ENCODE results near the gene IL1RL1.

The IL1RL1 gene

DNA sequence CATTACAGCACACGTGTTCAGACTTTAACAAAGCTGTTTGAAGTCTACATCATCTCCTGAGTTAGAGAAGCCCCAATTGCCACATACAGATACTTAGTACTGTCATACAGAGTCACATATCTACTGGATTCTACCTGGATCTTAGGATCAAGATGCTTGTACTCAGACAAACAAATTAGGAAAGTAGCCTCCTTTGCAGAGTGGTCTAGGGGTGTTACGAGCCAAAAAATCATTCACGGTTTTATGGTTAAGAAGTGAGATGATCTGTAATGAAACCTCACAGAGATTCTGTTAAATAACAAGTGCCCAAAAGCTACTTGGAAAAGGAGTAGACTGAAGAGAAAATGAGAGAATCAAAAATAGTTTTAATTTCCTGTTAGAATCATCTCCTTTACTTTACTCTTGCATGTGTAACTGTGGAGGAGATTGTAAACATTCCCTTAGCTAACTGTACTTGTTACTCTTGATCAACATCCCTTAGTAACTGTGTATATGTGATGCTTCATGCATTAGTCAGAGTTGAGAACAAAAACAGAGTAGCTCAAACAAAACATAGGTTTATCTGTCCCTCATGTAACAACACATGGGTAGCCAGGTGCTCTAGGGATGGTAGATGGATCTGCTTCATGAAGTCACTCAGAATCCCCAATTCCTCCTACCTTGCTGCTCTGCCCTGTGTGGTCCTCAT lies 16.4 kb upstream of the IL1RL1 start:
- no peak for DNase-seq

DNA sequence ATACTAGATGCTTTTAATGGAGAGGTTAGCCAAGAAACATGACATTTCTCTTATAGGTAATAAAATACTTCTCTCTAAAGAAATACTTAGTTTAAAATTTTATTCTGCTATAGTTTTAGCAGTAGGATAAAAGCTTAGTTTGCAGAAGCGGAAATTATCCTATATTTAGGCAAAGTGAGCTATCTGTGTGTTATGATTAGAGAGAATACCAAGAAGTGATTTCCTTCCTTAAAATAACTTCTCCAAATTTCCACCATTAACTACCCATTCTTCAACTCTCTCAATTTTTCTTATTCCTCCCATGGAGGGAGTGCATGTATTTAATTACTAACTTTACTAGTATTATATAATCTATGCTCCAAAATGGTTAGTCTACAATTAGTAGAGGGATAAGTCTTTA lies 15.8 kb upstream of the IL1RL1 start:
- no peak for DNase-seq

- no peak for DNase-seq
Observed at GRCh38 chr2:102296449-102296848, 14.9 kb upstream of the IL1RL1 start.

GRCh38 chr2:102297891-102298290 lies 13.5 kb upstream of the IL1RL1 start:
- no peak for DNase-seq

GRCh38 chr2:102301867-102302362 lies 9.4 kb upstream of the IL1RL1 start:
- DNase-seq = peak; percentile 67 to 69

DNA sequence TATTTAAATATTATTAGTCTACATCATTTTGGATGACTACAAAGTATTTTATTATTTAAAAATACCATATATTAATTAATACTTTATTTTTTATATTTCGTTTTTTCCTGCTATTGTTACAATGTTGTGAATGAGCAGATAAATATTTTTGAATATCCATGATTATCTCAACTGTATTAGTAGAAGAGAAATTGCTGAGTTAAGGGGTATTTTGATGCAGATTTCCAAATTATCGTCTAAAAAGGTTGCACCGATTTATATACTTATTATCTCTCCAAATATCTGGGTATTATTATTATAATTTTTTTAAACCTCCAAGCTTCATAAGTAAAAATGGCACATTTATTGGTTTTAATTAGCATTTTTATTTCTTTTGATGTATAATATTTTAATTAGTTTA lies 8.9 kb upstream of the IL1RL1 start:
- no peak for DNase-seq

GRCh38 chr2:102303589-102303988 lies 7.8 kb upstream of the IL1RL1 start:
- no peak for DNase-seq

DNA sequence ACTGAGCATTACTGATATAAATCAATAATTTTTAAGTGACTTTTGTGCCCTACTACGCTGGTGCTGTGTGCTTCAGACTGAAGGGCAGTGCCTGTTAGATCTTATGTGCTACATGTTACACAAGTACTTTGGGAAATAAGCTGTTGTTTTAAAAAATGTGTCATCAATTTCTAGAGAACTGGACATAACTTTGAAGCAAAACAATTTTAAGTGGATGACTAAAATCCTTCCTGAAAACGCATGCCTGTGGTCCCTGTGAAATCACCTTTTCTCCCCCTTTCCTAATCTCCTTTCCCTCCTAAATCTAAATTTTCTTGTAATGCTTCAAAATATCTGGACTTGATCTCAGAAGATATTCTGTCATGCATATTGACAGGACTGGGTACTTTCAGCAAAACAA lies 7.1 kb upstream of the IL1RL1 start:
- no peak for DNase-seq

GRCh38 chr2:102304711-102305611 lies 6.4 kb upstream of the IL1RL1 start:
- peak; percentile 54 to 60 for DNase-seq

- no peak for DNase-seq
Observed at GRCh38 chr2:102306125-102306524, 5.2 kb upstream of the IL1RL1 start.

- DNase-seq = no peak
Observed at GRCh38 chr2:102313025-102313424, 1.7 kb downstream of the IL1RL1 start.

- DNase-seq = no peak
Observed at GRCh38 chr2:102313471-102313870, 2.1 kb downstream of the IL1RL1 start.

- no peak for DNase-seq
Observed at GRCh38 chr2:102313950-102314349, 2.6 kb downstream of the IL1RL1 start.

DNA sequence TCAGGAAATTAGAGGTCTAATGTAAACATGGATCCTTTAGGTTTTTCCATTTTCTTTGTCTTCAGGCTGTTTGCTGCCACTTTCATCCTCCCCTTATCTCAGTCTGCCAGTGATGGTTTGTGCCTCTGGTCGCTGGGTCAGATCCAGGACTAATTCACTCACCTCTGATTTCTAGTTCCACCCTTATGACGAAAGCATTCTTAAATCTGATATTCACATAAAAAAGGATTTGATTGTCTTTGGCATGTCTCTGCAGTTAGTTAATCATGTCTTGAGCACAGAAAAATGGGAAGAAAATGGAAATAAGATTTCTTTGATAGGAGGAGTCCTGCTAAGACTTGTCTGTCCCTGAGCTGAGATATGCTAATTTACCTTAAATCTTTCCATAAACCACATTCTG lies 4.6 kb downstream of the IL1RL1 start:
- DNase-seq = no peak

DNA sequence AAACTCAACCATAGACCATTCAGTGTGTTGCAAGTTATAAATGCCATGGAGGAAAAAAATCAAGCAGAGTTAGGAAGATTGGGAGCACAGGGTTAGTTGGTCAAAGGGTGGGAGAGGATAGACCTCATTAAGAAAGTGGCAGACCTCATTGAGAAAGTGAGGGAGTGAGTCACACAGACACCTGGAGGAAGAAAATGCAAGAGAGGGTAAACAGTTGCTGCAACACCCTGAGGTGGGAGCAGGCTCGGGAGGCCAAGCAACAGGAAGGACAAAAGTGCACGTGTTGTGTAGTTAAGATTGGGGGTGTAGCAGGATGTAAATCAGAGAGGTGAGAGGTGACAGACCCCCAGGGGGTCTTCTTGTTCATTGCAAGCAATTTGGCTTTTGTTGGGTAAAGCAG lies 6.4 kb downstream of the IL1RL1 start:
- no peak for DNase-seq

DNA sequence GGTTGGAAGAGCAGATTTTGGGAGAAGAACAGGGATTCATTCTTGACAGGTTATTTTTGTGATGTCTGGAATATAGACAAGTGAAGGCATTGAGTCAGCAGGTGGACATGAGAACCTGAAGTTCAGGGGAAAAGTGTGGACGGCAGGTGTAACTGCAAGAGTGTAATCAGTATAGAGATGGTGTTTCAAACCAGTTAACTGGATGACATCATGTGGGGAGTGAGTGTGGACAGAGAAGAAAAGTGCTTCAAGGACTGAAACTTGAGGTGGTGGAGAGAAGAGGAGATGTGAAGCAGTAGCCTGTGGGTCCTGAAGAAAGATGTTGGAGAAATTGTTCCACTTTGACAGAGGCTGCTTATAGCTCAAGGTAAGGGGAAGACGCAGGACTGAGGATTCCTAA lies 7.1 kb downstream of the IL1RL1 start:
- DNase-seq = no peak

DNA sequence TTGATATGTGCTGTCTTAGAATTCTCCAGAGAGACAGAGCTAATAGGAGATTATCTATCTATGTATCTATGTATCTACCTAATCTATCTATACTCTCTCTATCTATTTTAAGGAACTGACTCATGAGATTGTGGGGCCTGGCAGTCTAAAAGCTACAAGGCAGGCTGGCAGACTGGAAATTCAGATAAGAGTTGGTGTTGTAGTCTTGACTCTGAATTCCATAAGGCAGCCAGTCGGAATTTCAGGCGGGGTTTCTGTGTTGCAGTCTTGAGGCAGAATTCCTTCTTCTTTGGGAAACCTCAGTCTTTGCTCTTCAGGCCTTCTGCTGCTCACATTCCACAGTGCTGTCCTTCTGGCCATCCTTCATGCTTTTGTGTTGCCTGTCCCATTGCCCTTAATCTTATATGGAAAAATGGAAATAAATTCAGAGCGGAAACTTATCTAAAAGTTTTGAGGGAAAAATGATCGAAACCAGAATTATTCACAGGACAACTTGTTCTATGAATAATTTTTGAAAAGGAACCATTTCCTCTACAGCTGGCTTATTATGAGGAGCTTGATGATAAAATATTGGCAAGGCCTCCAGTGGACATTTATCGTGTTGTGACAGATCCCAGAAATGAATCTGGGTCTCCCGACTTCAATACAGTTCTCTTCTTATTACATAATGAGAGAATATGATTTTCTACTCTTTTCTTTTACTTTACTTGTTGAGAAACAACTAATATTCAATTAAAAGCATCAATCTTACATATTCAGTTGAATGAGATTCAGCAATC lies 10.8 kb downstream of the IL1RL1 start:
- no peak for DNase-seq

GRCh38 chr2:102324914-102325313 lies 13.6 kb downstream of the IL1RL1 start:
- DNase-seq = peak in 1 of 2 experiments; percentile 41

GRCh38 chr2:102331311-102331980 lies 20.1 kb downstream of the IL1RL1 start:
- DNase-seq = no peak

- DNase-seq = no peak
Observed at GRCh38 chr2:102334486-102334885, 23.1 kb downstream of the IL1RL1 start.

DNA sequence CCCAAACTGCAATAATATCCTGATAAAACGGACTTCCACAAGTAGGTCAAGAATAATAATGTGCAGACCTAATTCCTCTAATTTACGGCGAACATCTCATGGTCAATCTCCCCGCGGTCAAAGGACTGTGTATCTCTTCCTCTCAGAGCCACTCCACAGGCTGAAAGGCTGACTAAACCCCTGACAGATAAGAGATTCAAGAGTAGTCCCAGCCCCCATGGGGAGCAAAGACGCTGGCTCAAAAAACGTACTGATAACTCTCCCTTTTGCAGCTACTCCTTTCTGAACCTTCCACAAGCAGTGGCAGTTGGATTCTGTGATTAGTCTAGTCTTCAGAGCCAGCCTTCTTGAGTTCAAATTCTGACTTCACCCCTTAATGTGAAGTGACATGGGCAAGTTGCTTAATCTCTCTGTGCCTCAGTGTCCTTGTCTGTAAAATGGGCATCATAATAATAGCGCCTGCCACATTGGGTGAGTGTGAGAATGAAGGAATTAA lies 24.6 kb downstream of the IL1RL1 start:
- no peak for DNase-seq

GRCh38 chr2:102336502-102336945 lies 25.2 kb downstream of the IL1RL1 start:
- no peak for DNase-seq

Data from activated T-cell treated with anti-CD3 and anti-CD28 coated beads, Interleukin-2, amount 50 U/mL, for 48 hours (primary cell).